Cardiac muscle cell (in vitro differentiated cells and primary cell): Measurements from ENCODE around the gene TOR1A. TPM values are rescaled to one million over a fixed set of nuclear protein-coding genes. Genes with fewer than 3 reads are reported as not detected.

Source experiments
- DNase-seq, 2 donors: peaks; one replicate each; pipeline versions ENCODE4 v3.0.0 to v3.0.0-alpha.2; 2010 to 2017; ENCODE audit warnings: low read depth in 1 of 2, low spot score in 1 of 2
- H3K27ac ChIP-seq: fragments of 200-600 bp; sonication (generic); 2 replicates; pipeline ENCODE4 v1.5.1; 2016
- H3K27me3 ChIP-seq: fragments of 200-600 bp; sonication (generic); 2 replicates; pipeline ENCODE4 v1.6.0; 2016; ENCODE audit warnings: control low read depth
- H3K36me3 ChIP-seq: fragments of 200-600 bp; sonication (generic); 2 replicates; pipeline ENCODE4 v1.5.1; 2016; ENCODE audit warnings: control low read depth
- H3K4me1 ChIP-seq: fragments of 200-600 bp; sonication (generic); 2 replicates; pipeline ENCODE4 v1.8.1; 2017; ENCODE audit warnings: low read depth, mild to moderate bottlenecking, mixed run types
- H3K4me3 ChIP-seq: fragments of 200-600 bp; sonication (generic); 2 replicates; pipeline ENCODE4 v1.5.1; 2016; ENCODE audit warnings: mild to moderate bottlenecking
- H3K9me3 ChIP-seq: fragments of 200-600 bp; sonication (generic); 2 replicates; pipeline ENCODE4 v1.5.1; 2017; ENCODE audit warnings: low read depth, mild to moderate bottlenecking, control low read depth
- polyA plus RNA-seq: library from polyadenylated mRNA; unstranded; fragments of >200 nt; fragmentation: Nextera tagmentation; extraction: Ambion mirVana; gene quantifications from 2 replicates; pipeline ENCODE4 v1.2.1, GENCODE V29; 2016
- total RNA-seq: library from RNA; depleted of rRNA; stranded (reverse); fragments of >200 nt; gene quantifications from 2 replicates; pipeline ENCODE4 v1.2.3, GENCODE V29; 2016
- TF ChIP-seq, protein P1 (sequence below): IDR thresholded peaks from 2 replicates; pipeline ENCODE4 v1.5.1; 2012; ENCODE audit warnings: low read depth, mild to moderate bottlenecking, low read length

The TOR1A gene
- total and polyA plus RNA-seq, 2 experiments from 2014 or later: 28.2 to 35.2 TPM

- peak in 1 of 2 donors; percentile 42 for DNase-seq
- Histone ChIP-seq H3K9me3 (no peaks in the 10 kb centered on the region), H3K36me3 (peaks cover 4% of the 10 kb centered on the region), H3K27ac (no peak overlapping the region), H3K4me1 (peaks cover 11% of the 10 kb centered on the region), H3K4me3 (no peak overlapping the region), H3K27me3 (no peaks in the 10 kb centered on the region)
- TF ChIP-seq, protein P1, sequence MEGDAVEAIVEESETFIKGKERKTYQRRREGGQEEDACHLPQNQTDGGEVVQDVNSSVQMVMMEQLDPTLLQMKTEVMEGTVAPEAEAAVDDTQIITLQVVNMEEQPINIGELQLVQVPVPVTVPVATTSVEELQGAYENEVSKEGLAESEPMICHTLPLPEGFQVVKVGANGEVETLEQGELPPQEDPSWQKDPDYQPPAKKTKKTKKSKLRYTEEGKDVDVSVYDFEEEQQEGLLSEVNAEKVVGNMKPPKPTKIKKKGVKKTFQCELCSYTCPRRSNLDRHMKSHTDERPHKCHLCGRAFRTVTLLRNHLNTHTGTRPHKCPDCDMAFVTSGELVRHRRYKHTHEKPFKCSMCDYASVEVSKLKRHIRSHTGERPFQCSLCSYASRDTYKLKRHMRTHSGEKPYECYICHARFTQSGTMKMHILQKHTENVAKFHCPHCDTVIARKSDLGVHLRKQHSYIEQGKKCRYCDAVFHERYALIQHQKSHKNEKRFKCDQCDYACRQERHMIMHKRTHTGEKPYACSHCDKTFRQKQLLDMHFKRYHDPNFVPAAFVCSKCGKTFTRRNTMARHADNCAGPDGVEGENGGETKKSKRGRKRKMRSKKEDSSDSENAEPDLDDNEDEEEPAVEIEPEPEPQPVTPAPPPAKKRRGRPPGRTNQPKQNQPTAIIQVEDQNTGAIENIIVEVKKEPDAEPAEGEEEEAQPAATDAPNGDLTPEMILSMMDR: no peak
These were observed 14.8 kb upstream of the TOR1A start for GRCh38 chr9:129838707-129839259.

DNA sequence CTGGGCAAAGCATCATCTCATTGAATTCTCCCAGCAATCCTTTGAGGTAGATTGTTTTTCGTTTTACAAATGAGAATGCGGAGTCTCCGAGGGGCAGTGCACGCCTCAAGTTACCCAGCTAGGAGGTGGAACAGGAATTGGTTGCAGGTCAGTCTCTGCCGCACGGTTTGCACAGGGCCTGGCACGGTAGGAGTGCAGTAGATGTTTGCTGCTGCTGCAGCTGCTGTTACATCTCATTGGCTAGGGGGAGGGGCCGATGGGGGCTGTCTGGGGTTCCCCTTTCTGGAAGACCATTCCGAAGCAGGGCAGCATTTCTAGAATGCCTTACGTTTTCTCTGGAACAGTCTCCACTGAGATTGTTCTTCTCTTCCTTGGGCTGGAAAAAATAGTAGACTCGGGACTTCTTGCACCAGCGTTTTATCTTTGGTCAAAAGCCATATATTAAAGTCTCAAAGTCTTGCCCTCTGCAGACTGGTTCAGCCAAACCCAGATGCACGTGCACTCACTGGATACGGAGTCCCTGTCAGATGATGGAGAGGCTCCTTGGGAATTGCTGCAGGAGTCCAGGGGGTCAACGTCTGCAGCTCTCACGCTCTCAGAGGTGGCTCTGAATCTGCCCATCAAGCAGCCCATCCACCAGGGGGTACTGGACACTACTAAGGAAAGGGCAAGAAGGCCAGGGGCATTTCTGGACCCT, 12.5 kb upstream of the TOR1A start:
- no peaks in the 10 kb centered on the region for H3K9me3 ChIP-seq
- H3K27me3 ChIP-seq: no peaks in the 10 kb centered on the region
- peak overlapping the region; percentile 88 for H3K4me3 ChIP-seq
- H3K4me1 ChIP-seq: peaks cover 11% of the 10 kb centered on the region
- no peak for DNase-seq
- TF ChIP-seq, protein P1: no peak
- no peak overlapping the region for H3K27ac ChIP-seq
- peaks cover 7% of the 10 kb centered on the region for H3K36me3 ChIP-seq

DNA sequence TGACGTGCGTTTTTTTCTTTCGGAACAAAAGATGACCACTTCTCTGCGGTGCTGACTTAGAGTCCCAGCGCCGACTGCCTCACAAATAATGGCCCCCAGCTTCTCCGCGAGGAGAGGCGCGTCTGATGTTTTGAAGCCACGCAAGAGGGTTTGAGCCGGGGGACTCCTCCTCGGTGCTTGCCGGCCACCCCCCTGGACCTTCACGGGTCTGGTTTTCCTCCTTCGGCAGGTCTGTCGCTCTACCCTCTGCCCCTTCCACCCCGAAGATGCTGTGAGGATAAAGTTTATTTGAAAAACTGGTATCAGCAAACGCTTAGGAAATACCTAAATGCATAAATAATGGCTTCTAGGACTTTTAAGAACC, 11.9 kb upstream of the TOR1A start:
- H3K4me1 ChIP-seq: peaks cover 11% of the 10 kb centered on the region
- DNase-seq: peak in 1 of 2 donors; percentile 74
- H3K27me3 ChIP-seq: no peaks in the 10 kb centered on the region
- TF ChIP-seq, protein P1: no peak
- H3K27ac ChIP-seq: peak overlapping the region; percentile 77
- no peaks in the 10 kb centered on the region for H3K9me3 ChIP-seq
- H3K4me3 ChIP-seq: peak overlapping the region; percentile 88
- H3K36me3 ChIP-seq: peaks cover 12% of the 10 kb centered on the region

DNA sequence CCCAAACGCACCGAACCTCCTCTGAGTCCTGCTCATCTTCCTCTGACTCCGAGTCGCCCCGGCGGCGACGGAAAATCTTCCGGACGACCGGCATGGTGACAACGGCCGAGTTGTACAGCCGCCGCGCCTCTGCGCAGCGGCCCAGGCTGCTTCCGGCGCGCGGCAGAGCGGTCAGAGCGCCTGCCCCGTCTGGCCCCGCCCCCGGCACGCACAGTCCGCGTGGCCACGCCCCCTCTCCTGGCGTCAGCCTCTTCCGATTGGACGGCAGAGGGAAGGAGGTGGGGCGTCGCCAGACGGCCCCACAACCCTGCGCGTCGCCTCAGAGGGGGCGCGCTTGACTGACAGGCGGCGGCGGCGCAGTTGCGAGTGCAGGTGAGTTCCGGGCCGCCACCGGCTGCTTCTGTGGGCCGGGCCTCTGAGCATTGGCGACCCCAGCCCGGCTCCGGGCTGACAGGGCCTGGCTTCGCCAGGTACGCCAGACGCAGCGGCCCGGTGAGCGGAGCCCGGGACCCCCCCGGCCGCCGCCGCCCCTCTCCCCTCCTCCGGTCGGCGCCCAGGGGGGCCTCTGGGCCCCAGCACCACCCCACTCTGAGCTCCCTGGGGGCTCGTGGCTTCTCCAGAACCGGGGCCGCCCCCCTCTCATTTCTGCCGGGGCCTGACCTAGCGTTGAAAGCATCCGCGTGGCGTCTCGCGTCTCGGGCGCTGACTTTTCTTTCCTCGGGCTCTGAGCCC, 11.4 kb upstream of the TOR1A start, which contains the start of the genes C9orf78 and USP20:
Gene C9orf78 (minus strand): TSS at position 148 of the 732 bp plus-strand sequence. CDS start 54 bp downstream, at position 94.
Gene USP20 (plus strand): TSS at position 331 of the 732 bp plus-strand sequence. CDS start 17,098 bp downstream, outside the sequence.
- H3K27me3 ChIP-seq: no peaks in the 10 kb centered on the region
- peaks cover 15% of the 10 kb centered on the region for H3K36me3 ChIP-seq
- peaks cover 11% of the 10 kb centered on the region for H3K4me1 ChIP-seq
- H3K4me3 ChIP-seq: peak within 1 kb of the TSS; percentile 88
- peak; percentile 96 to 99 for DNase-seq
- H3K27ac ChIP-seq: peak within 1 kb of the TSS; percentile 77
- H3K9me3 ChIP-seq: no peaks in the 10 kb centered on the region
- TF ChIP-seq, protein P1: no peak

- Histone ChIP-seq H3K27me3 (no peaks in the 10 kb centered on the region), H3K36me3 (peaks cover 16% of the 10 kb centered on the region)
- DNase-seq: no peak
These were observed 10.7 kb upstream of the TOR1A start for GRCh38 chr9:129834489-129835127.

More at GRCh38 chr9:129834489-129835127, 10.7 kb upstream of the TOR1A start:
- Histone ChIP-seq H3K9me3 (no peaks in the 10 kb centered on the region), H3K4me3 (peak overlapping the region; percentile 88), H3K4me1 (peaks cover 11% of the 10 kb centered on the region), H3K27ac (no peak overlapping the region)
- TF ChIP-seq, protein P1: no peak
